GM23338 (cell line): ENCODE measurements around the gene DEFB123. TPM values are rescaled to one million over a fixed set of nuclear protein-coding genes. Genes with fewer than 3 reads are reported as not detected.

Source experiments
- polyA plus RNA-seq: library from polyadenylated mRNA; unstranded; fragments of >200 nt; fragmentation: Nextera tagmentation; extraction: Ambion mirVana; gene quantifications from 2 replicates; pipeline ENCODE4 v1.2.1, GENCODE V29; 2016
- total RNA-seq: library from RNA; depleted of rRNA; stranded (reverse); fragments of >200 nt; shearing (Covaris generic); gene quantifications from 2 replicates; pipeline ENCODE4 v1.2.3, GENCODE V29; 2014; rRNA removed

Gene DEFB123
- total and polyA plus RNA-seq, 2 experiments from 2014 or later = not detected

Other genes with a start within 250 kb of the DEFB123 start
- gene DEFB115, start 183.0 kb upstream of the DEFB123 start, total RNA-seq = not detected in 2 replicates
- 1.1 and 1.6 TPM in 2 replicates for gene DEFB115, start 183.0 kb upstream of the DEFB123 start, polyA plus RNA-seq
- not detected in 2 replicates for gene DEFB116, start 132.0 kb upstream of the DEFB123 start, total RNA-seq
- gene DEFB116, start 132.0 kb upstream of the DEFB123 start, polyA plus RNA-seq = not detected in 2 replicates
- not detected in 2 replicates for gene DEFB118, start 72.0 kb upstream of the DEFB123 start, total RNA-seq
- not detected in 2 replicates for gene DEFB118, start 72.0 kb upstream of the DEFB123 start, polyA plus RNA-seq
- gene DEFB119, start 50.0 kb upstream of the DEFB123 start, total RNA-seq = not detected in 2 replicates
- not detected in 2 replicates for gene DEFB119, start 50.0 kb upstream of the DEFB123 start, polyA plus RNA-seq
- not detected in 2 replicates for gene DEFB121, start 34.4 kb upstream of the DEFB123 start, total RNA-seq
- not detected in 2 replicates for gene DEFB121, start 34.4 kb upstream of the DEFB123 start, polyA plus RNA-seq
- gene DEFB124, start 34.5 kb downstream of the DEFB123 start, total RNA-seq = 0.52 TPM in 1 of 2 replicates, not detected in the other
- not detected in 2 replicates for gene DEFB124, start 34.5 kb downstream of the DEFB123 start, polyA plus RNA-seq
- 0.28 TPM in 1 of 2 replicates, not detected in the other for gene REM1, start 34.7 kb downstream of the DEFB123 start, total RNA-seq
- gene REM1, start 34.7 kb downstream of the DEFB123 start, polyA plus RNA-seq = not detected in 2 replicates
- gene HM13, start 73.8 kb downstream of the DEFB123 start, total RNA-seq = 103 and 126 TPM in 2 replicates
- 147 and 150 TPM in 2 replicates for gene HM13, start 73.8 kb downstream of the DEFB123 start, polyA plus RNA-seq
- gene ID1, start 164.7 kb downstream of the DEFB123 start, total RNA-seq = 452 and 479 TPM in 2 replicates
- gene ID1, start 164.7 kb downstream of the DEFB123 start, polyA plus RNA-seq = 221 and 224 TPM in 2 replicates
- gene COX4I2, start 197.3 kb downstream of the DEFB123 start, total RNA-seq = not detected in 2 replicates
- gene COX4I2, start 197.3 kb downstream of the DEFB123 start, polyA plus RNA-seq = 0.63 and 1.1 TPM in 2 replicates